Activated naive CD8-positive, alpha-beta T cell treated with anti-CD3 and anti-CD28 coated beads for 36 hours (primary cell): ENCODE data around the gene ZRSR2. TPM values are rescaled to one million over a fixed set of nuclear protein-coding genes. Genes with fewer than 3 reads are reported as not detected.
"Not testable (repeated sequence)": the region's sequence is repeated elsewhere in the genome, so short reads cannot be mapped to it uniquely, and the experiment has no call there.

Experiments
- DNase-seq: peaks from one replicate; pipeline ENCODE4 v3.0.0; 2021
- H3K27ac Mint-ChIP-seq: one replicate; pipeline ENCODE4 v1.8.0; 2022; ENCODE audit warnings: mild to moderate bottlenecking, moderate library complexity, mixed read lengths
- H3K27me3 Mint-ChIP-seq: one replicate; pipeline ENCODE4 v1.8.0; 2022; ENCODE audit warnings: mild to moderate bottlenecking, mixed read lengths
- H3K36me3 Mint-ChIP-seq: one replicate; pipeline ENCODE4 v1.8.0; 2021; ENCODE audit warnings: mild to moderate bottlenecking, mixed read lengths
- H3K4me1 Mint-ChIP-seq: one replicate; pipeline ENCODE4 v1.8.0; 2021; ENCODE audit warnings: mixed read lengths
- H3K4me3 Mint-ChIP-seq: one replicate; pipeline ENCODE4 v1.8.0; 2022; ENCODE audit warnings: mild to moderate bottlenecking, moderate library complexity, mixed read lengths
- H3K9me3 Mint-ChIP-seq: one replicate; pipeline ENCODE4 v1.8.0; 2022; ENCODE audit warnings: mixed read lengths
- total RNA-seq, 2 experiments: library from RNA; stranded (reverse); gene quantifications; one replicate each; pipeline ENCODE4 v1.2.3, GENCODE V29; 2021

Gene ZRSR2, protein sequence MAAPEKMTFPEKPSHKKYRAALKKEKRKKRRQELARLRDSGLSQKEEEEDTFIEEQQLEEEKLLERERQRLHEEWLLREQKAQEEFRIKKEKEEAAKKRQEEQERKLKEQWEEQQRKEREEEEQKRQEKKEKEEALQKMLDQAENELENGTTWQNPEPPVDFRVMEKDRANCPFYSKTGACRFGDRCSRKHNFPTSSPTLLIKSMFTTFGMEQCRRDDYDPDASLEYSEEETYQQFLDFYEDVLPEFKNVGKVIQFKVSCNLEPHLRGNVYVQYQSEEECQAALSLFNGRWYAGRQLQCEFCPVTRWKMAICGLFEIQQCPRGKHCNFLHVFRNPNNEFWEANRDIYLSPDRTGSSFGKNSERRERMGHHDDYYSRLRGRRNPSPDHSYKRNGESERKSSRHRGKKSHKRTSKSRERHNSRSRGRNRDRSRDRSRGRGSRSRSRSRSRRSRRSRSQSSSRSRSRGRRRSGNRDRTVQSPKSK
- total RNA-seq = 10 to 100 TPM; 11.2 to 12.5 TPM

GRCh38 chrX:15789979-15790768 lies at the start of gene ZRSR2:
Gene ZRSR2, plus strand, starts transcription at chrX:15790484. Its CDS starts 12 bp downstream, at chrX:15790496.
- no peaks in the 10 kb centered on the region for H3K27me3 Mint-ChIP-seq
- H3K27ac Mint-ChIP-seq = no peak within 1 kb of the TSS
- H3K36me3 Mint-ChIP-seq = peaks cover 12% of the 10 kb centered on the region
- peak; percentile 87 for DNase-seq
- H3K4me1 Mint-ChIP-seq = peaks cover 8% of the 10 kb centered on the region
- no peaks in the 10 kb centered on the region for H3K9me3 Mint-ChIP-seq
- H3K4me3 Mint-ChIP-seq = no peak within 1 kb of the TSS

GRCh38 chrX:15744181-15744867 lies 46.0 kb upstream of the ZRSR2 start:
- Mint-ChIP-seq H3K27me3 (no peaks in the 10 kb centered on the region), H3K27ac (no peak overlapping the region), H3K4me1 (peaks cover 32% of the 10 kb centered on the region), H3K9me3 (no peaks in the 10 kb centered on the region), H3K36me3 (peaks cover 32% of the 10 kb centered on the region), H3K4me3 (no peak overlapping the region)
- no peak for DNase-seq

- H3K4me1 Mint-ChIP-seq = peaks cover 33% of the 10 kb centered on the region
- no peaks in the 10 kb centered on the region for H3K27me3 Mint-ChIP-seq
- DNase-seq = no peak
- peaks cover 32% of the 10 kb centered on the region for H3K36me3 Mint-ChIP-seq
- peak overlapping the region; percentile 47 for H3K27ac Mint-ChIP-seq
- H3K9me3 Mint-ChIP-seq = no peaks in the 10 kb centered on the region
- H3K4me3 Mint-ChIP-seq = no peak overlapping the region
Observed at GRCh38 chrX:15745179-15745578, 45.1 kb upstream of the ZRSR2 start.

- DNase-seq, H3K27me3 Mint-ChIP-seq, H3K4me3 Mint-ChIP-seq, H3K9me3 Mint-ChIP-seq: not testable (repeated sequence)
- peak overlapping the region; percentile 20 for H3K27ac Mint-ChIP-seq
- peaks cover 37% of the 10 kb centered on the region for H3K36me3 Mint-ChIP-seq
- peaks cover 45% of the 10 kb centered on the region for H3K4me1 Mint-ChIP-seq
Observed at GRCh38 chrX:15746651-15747050, 43.6 kb upstream of the ZRSR2 start.

DNA sequence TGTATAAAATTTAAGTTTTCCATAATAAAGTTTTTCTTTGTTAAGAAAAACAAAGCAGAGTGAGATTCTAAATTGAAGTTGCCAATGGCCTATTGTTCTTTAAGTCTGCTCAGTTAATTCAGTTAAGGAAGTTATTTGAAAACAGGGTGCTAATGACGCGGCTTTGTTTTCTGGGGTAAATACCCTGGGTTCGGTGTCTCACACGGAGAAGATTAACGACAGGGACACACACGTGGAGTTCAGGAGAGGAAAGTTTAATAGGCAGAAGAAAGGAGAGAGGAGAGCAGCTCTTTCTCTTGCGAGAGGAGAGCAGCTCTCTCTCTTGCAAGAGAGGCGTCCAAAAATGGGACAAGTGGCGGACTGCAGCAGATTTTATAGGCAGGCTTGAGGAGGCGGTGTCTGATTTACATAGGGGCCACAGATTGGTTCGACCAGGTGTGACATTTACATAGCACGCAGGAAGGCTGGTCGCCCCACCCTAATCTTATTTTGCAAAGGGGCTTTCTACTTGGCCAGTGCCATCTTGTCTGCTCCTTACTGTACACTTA lies 42.6 kb upstream of the ZRSR2 start:
- H3K27me3 Mint-ChIP-seq = no peaks in the 10 kb centered on the region
- H3K4me1 Mint-ChIP-seq = peaks cover 48% of the 10 kb centered on the region
- no peak overlapping the region for H3K27ac Mint-ChIP-seq
- no peak for DNase-seq
- peaks cover 29% of the 10 kb centered on the region for H3K36me3 Mint-ChIP-seq
- no peaks in the 10 kb centered on the region for H3K9me3 Mint-ChIP-seq
- no peak overlapping the region for H3K4me3 Mint-ChIP-seq

- H3K4me1 Mint-ChIP-seq = peaks cover 53% of the 10 kb centered on the region
Observed at GRCh38 chrX:15748841-15749240, 41.4 kb upstream of the ZRSR2 start.

GRCh38 chrX:15749642-15750610 lies 40.4 kb upstream of the ZRSR2 start:
- no peaks in the 10 kb centered on the region for H3K27me3 Mint-ChIP-seq
- peak overlapping the region; percentile 42 for H3K4me3 Mint-ChIP-seq
- peaks cover 19% of the 10 kb centered on the region for H3K36me3 Mint-ChIP-seq
- DNase-seq = no peak
- H3K9me3 Mint-ChIP-seq = no peaks in the 10 kb centered on the region
- H3K4me1 Mint-ChIP-seq = peaks cover 54% of the 10 kb centered on the region
- peak overlapping the region; percentile 92 for H3K27ac Mint-ChIP-seq

More at GRCh38 chrX:15748841-15749240, 41.4 kb upstream of the ZRSR2 start:
- H3K9me3 Mint-ChIP-seq = no peaks in the 10 kb centered on the region
- no peaks in the 10 kb centered on the region for H3K27me3 Mint-ChIP-seq
- peaks cover 24% of the 10 kb centered on the region for H3K36me3 Mint-ChIP-seq
- H3K27ac Mint-ChIP-seq = peak overlapping the region; percentile 92
- no peak overlapping the region for H3K4me3 Mint-ChIP-seq
- no peak for DNase-seq

DNA sequence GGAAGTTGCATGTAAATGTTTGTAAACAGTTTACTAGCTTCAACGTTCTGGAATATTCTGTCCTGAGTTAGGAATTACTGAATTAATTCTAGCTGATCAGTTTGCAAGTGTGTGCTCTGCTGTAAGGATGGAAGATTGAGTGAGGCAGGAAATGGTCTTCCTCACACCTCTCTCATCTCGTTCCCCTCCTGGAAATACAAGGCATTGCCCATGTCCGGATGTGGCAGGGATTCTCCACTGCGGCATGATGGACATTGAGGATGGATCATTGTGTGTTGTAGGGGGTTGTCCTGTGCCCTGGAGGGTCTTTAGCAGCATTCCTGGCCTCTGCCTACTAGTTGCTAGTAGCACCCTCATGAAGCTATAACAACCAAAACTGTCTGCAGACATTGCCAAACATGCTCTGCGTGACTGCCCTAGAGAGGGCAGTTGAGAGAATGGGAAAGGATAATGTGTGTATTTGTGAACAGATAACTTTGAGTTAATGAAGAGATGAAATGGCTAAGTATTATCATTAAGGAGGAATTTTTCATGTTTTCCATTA lies 39.6 kb upstream of the ZRSR2 start:
- Mint-ChIP-seq H3K4me1 (peaks cover 54% of the 10 kb centered on the region), H3K36me3 (peaks cover 19% of the 10 kb centered on the region), H3K27ac (peak overlapping the region; percentile 92), H3K9me3 (no peaks in the 10 kb centered on the region), H3K4me3 (peak overlapping the region; percentile 59), H3K27me3 (no peaks in the 10 kb centered on the region)
- DNase-seq = no peak

DNA sequence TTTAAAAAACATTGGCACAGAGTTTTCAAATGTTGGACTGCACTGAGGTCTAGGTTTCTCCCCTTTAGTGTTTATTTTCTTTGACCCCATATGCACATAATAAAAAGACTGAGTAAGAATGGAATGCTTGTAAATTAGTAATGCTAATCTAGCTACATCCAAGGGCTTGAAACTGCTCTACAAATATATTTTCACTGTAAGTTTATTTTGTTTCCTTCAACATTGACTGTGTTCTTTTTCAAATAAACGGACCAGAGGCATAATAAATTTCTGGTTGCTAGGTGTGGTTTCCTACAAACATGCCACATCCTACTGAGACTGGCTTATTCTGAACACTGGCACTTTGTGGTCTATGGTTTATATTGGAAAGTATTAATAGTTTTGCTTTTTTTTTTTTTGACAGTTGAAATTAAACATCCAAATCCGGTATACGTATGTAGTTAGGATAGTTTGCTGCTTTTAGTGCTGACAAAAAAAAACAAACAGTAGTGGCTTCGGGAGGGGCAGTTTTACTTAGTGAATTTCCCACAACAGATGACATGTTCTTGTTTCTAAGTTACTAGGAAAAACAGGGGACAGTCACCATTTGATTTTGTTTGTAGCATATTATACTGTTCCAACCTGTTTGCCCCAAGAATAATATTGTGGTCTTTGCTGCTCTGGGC lies 39.0 kb upstream of the ZRSR2 start:
- H3K27ac Mint-ChIP-seq = peak overlapping the region; percentile 92
- H3K4me1 Mint-ChIP-seq = peaks cover 56% of the 10 kb centered on the region
- peak overlapping the region; percentile 59 for H3K4me3 Mint-ChIP-seq
- DNase-seq = no peak
- no peaks in the 10 kb centered on the region for H3K9me3 Mint-ChIP-seq
- H3K27me3 Mint-ChIP-seq = no peaks in the 10 kb centered on the region
- peaks cover 18% of the 10 kb centered on the region for H3K36me3 Mint-ChIP-seq

GRCh38 chrX:15755091-15755490 lies 35.2 kb upstream of the ZRSR2 start:
- no peak overlapping the region for H3K4me3 Mint-ChIP-seq

GRCh38 chrX:15758140-15758539 lies 32.1 kb upstream of the ZRSR2 start:
- Mint-ChIP-seq H3K4me1 (peaks cover 33% of the 10 kb centered on the region), H3K27me3 (no peaks in the 10 kb centered on the region), H3K36me3 (peaks cover 3% of the 10 kb centered on the region), H3K4me3 (no peak overlapping the region), H3K9me3 (no peaks in the 10 kb centered on the region), H3K27ac (peak overlapping the region; percentile 83)
- no peak for DNase-seq

More at GRCh38 chrX:15755091-15755490, 35.2 kb upstream of the ZRSR2 start:
- Mint-ChIP-seq H3K9me3 (no peaks in the 10 kb centered on the region), H3K4me1 (peaks cover 47% of the 10 kb centered on the region), H3K36me3 (peaks cover 8% of the 10 kb centered on the region), H3K27ac (no peak overlapping the region), H3K27me3 (no peaks in the 10 kb centered on the region)
- DNase-seq = no peak

DNA sequence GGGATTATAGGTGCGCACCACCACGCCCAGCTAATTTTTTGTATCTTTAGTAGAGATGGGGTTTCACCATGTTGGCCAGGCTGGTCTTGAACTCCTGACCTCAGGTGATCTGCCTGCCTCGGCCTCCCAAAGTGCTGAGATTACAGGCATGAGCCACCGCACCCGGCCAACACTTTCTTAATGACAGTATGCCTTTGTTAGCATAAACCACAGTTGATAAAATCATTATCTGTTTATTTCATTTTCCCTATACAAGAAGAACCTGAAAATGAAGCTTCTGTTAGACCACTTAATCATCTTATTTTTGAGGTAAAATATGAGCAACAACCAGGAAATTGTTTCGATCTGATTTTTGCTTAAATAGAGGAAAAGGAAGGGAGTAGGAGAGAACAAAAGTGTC lies 30.4 kb upstream of the ZRSR2 start:
- not testable (repeated sequence) for DNase-seq, H3K4me3 Mint-ChIP-seq, H3K36me3 Mint-ChIP-seq, H3K9me3 Mint-ChIP-seq, H3K27me3 Mint-ChIP-seq
- peak overlapping the region; percentile 73 for H3K27ac Mint-ChIP-seq
- H3K4me1 Mint-ChIP-seq = peaks cover 27% of the 10 kb centered on the region

GRCh38 chrX:15761564-15762191 lies 28.6 kb upstream of the ZRSR2 start:
- Mint-ChIP-seq H3K27ac (peak overlapping the region; percentile 29), H3K4me3 (no peak overlapping the region)

More at GRCh38 chrX:15761564-15762191, 28.6 kb upstream of the ZRSR2 start:
- Mint-ChIP-seq H3K27me3 (no peaks in the 10 kb centered on the region), H3K4me1 (peaks cover 23% of the 10 kb centered on the region), H3K36me3 (no peaks in the 10 kb centered on the region), H3K9me3 (no peaks in the 10 kb centered on the region)
- DNase-seq = peak; percentile 15
